ENCODE data around the gene SLC6A3.

DNA sequence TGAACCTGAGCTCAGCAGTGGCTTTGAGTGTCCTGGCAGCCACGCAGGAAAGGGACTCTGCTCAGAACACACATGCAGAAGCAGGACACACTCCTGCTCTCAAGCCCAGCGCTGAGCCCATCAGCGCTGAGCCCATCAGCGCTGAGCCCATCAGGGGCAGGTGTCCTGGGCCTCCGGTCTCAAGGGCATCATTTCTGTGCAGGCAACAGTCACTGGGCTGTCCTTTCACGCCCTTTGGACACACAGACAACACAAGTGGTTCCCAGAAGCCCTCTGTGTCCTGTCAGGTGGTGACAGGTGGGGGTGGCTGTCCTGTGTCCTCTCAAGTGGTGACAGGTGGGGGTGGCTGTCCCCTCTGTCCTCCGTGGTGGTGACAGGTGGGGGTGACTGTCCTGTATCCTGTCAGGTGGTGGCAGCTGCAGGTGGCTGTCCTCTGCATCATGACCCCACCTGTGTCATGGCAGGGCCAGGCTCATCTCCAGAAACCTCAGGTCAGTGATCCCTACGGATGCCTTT, 61.3 kb downstream of the SLC6A3 start:
- TF ChIP-seq POLR2A (IDR thresholded peaks at IDR 0.05; ENCODE audit: low read depth, low read length) (no peak), POLR2AphosphoS5 (IDR thresholded peaks at IDR 0.05; ENCODE audit: low read depth, low read length) (no peak), TAF1 (IDR thresholded peaks at IDR 0.05; ENCODE audit: low read depth, low read length) (no peak)
